Adrenal gland (tissue), 5 donors: Measurements from ENCODE around the gene IL4R.

Source experiments
- CTCF ChIP-seq, 6 experiments: fragments of 450-650 bp in 4 of 6; fragments of 200-600 bp in 2 of 6; sonication (generic) in 1 of 6; IDR thresholded peaks; 1 replicate in 5 of 6; 2 replicates in 1 of 6; pipeline versions ENCODE4 v1.5.1 to v1.8.0; 2016 to 2021; ENCODE audit warnings: antibody characterized with exemption in 6 of 6, mild to moderate bottlenecking in 2 of 6, moderate library complexity in 1 of 6
- POLR2A ChIP-seq, 2 donors: fragments of 450-650 bp; IDR thresholded peaks; one replicate each; pipeline ENCODE4 v1.6.1; 2017; ENCODE audit warnings: antibody characterized with exemption in 2 of 2, mild to moderate bottlenecking in 2 of 2, moderate library complexity in 1 of 2
- donor health status: DM: no; HTN: no; CAD: no.

GRCh38 chr16:27351989-27352388 is 38.2 kb downstream of the IL4R start:
- no peak for TF ChIP-seq CTCF (IDR thresholded peaks at IDR 0.05)
- TF ChIP-seq POLR2A (IDR thresholded peaks at IDR 0.05) = no peak
